Aorta (tissue), 5 donors: ENCODE results near the gene RAP1GAP. TPM values are rescaled to one million over a fixed set of nuclear protein-coding genes. Genes with fewer than 3 reads are reported as not detected.

Source experiments
- ATAC-seq: fragments of 200-7000 bp; cut with Tn5 transposase; one replicate; pipeline ENCODE4 v1.9.1; 2022; ENCODE audit warnings: moderate library complexity; ENCODE audit not compliant: low FRiP score
- DNase-seq, 2 donors: peaks; one replicate each; pipeline ENCODE4 v3.0.0-alpha.2; 2020
- H3K27ac ChIP-seq, 2 donors: one replicate each; pipeline ENCODE4 v1.5.1; 2013; ENCODE audit warnings: low read length in 2 of 2, mild to moderate bottlenecking in 2 of 2, moderate library complexity in 2 of 2, control low read depth in 1 of 2, inconsistent platforms in 1 of 2, low read depth in 1 of 2
- H3K27me3 ChIP-seq, 2 donors: one replicate each; pipeline ENCODE4 v1.6.1; 2013; ENCODE audit warnings: control low read depth in 1 of 2, low read length in 1 of 2, mild to moderate bottlenecking in 1 of 2, moderate library complexity in 1 of 2; ENCODE audit not compliant: insufficient read depth in 2 of 2, control insufficient read depth in 1 of 2
- H3K36me3 ChIP-seq, 2 donors: one replicate each; pipeline ENCODE4 v1.6.1; 2013; ENCODE audit warnings: control low read depth in 1 of 2, low read length in 1 of 2, mild to moderate bottlenecking in 1 of 2; ENCODE audit not compliant: insufficient read depth in 2 of 2, control insufficient read depth in 1 of 2
- H3K4me1 ChIP-seq, 2 donors: one replicate each; pipeline ENCODE4 v1.6.1; 2013; ENCODE audit warnings: low read length in 2 of 2, control low read depth in 1 of 2, mild to moderate bottlenecking in 1 of 2, moderate library complexity in 1 of 2; ENCODE audit not compliant: insufficient read depth in 2 of 2, control insufficient read depth in 1 of 2
- H3K4me3 ChIP-seq, 2 donors: one replicate each; pipeline ENCODE4 v1.5.1; 2013; ENCODE audit warnings: low read length in 2 of 2, control low read depth in 1 of 2, mild to moderate bottlenecking in 1 of 2
- H3K9me3 ChIP-seq: one replicate; pipeline ENCODE4 v1.6.1; 2013; ENCODE audit warnings: mild to moderate bottlenecking, low read length; ENCODE audit not compliant: control insufficient read depth
- WGBS, 2 donors: extraction: QIAGEN DNeasy Blood & Tissue Kit; methylation state at CpG; one replicate each; pipeline ENCODE4 v1.1.7; 2013; 5-methylcytosine and 5-hydroxymethylcytosine counted together
- intact Hi-C, 2 donors: fragments of 100-400 bp; cut with DNase I; formaldehyde crosslinking; loops; one replicate each; pipeline versions ENCODE4 v1.14.2 to v1.15.0; 2022
- polyA plus RNA-seq, 2 donors: library from polyadenylated mRNA; stranded (reverse); fragments of 200-250 nt; gene quantifications; one replicate each; pipeline ENCODE4 v1.2.3, GENCODE V29; 2013
- total RNA-seq, 2 donors: library from RNA; stranded (reverse); fragmentation: NEBNext Ultra II Directional; extraction: Animal tissue kit (Norgen Biotek cat#: 25700); gene quantifications; one replicate each; pipeline ENCODE4 v1.2.1, GENCODE V29; 2021
- donor health status: healthy with polysubstance abuse.
- donor health status: Bipolar disorder and iron deficiency.
- donor health status: DM: no; HTN: no; CAD: no.
- donor health status: DM: no; HTN: no; CAD: no.
- donor health status: DM: yes; HTN: yes; CAD: no.

Gene RAP1GAP
- total and polyA plus RNA-seq, 4 donors: 0.33 to 4.9 (median 0.71) TPM

- 32 to 38% methylated on average over 37 of the region's 37 CpGs for WGBS, 2 donors
- ATAC-seq (peak; percentile 81), DNase-seq (peak; percentile 89 to 90)
- Histone ChIP-seq H3K36me3 (no peaks in the 10 kb centered on the region), H3K4me3 (no peak overlapping the region), H3K27me3 (no peaks in the 10 kb centered on the region), H3K4me1 (no peaks in the 10 kb centered on the region), H3K27ac (no peak overlapping the region), H3K9me3 (no peaks in the 10 kb centered on the region)
- intact Hi-C loops: no loop called here
Measured at GRCh38 chr1:21607549-21608529, 61.3 kb downstream of the RAP1GAP start.

GRCh38 chr1:21605964-21606705, 63.0 kb downstream of the RAP1GAP start:
- no peaks in the 10 kb centered on the region for H3K4me1 ChIP-seq
- DNase-seq (no peak), ATAC-seq (no peak)
- no peaks in the 10 kb centered on the region for H3K36me3 ChIP-seq
- intact Hi-C loops: no loop called here
- H3K9me3 ChIP-seq: no peaks in the 10 kb centered on the region
- H3K27me3 ChIP-seq: no peaks in the 10 kb centered on the region
- H3K27ac ChIP-seq: no peak overlapping the region
- 82 to 93% methylated on average over 12 to 15 of the region's 15 CpGs for WGBS, 2 donors
- no peak overlapping the region for H3K4me3 ChIP-seq

- ATAC-seq: no peak
- WGBS, 2 donors: 84 to 88% methylated on average over 7 of the region's 7 CpGs
- Histone ChIP-seq H3K27me3 (no peaks in the 10 kb centered on the region), H3K27ac (no peak overlapping the region), H3K4me3 (no peak overlapping the region), H3K4me1 (no peaks in the 10 kb centered on the region), H3K9me3 (no peaks in the 10 kb centered on the region), H3K36me3 (no peaks in the 10 kb centered on the region)
- intact Hi-C loops: no loop called here
- DNase-seq: no peak
Measured at GRCh38 chr1:21605012-21605715, 64.0 kb downstream of the RAP1GAP start.

GRCh38 chr1:21604208-21604957, 64.8 kb downstream of the RAP1GAP start:
- H3K4me3 ChIP-seq: no peak overlapping the region
- no peak overlapping the region for H3K27ac ChIP-seq
- no peaks in the 10 kb centered on the region for H3K9me3 ChIP-seq
- WGBS, 2 donors: 90 to 92% methylated on average over 12 of the region's 12 CpGs
- intact Hi-C loops: no loop called here
- DNase-seq (no peak), ATAC-seq (no peak)
- H3K27me3 ChIP-seq: no peaks in the 10 kb centered on the region
- H3K36me3 ChIP-seq: no peaks in the 10 kb centered on the region
- H3K4me1 ChIP-seq: no peaks in the 10 kb centered on the region

GRCh38 chr1:21603177-21604138, 65.7 kb downstream of the RAP1GAP start:
- 87 to 91% methylated on average over 39 of the region's 39 CpGs for WGBS, 2 donors
- H3K36me3 ChIP-seq: no peaks in the 10 kb centered on the region

GRCh38 chr1:21601278-21602048, 67.7 kb downstream of the RAP1GAP start:
- Histone ChIP-seq H3K4me3 (no peak overlapping the region), H3K9me3 (no peaks in the 10 kb centered on the region), H3K27me3 (no peaks in the 10 kb centered on the region), H3K4me1 (no peaks in the 10 kb centered on the region), H3K27ac (no peak overlapping the region), H3K36me3 (no peaks in the 10 kb centered on the region)
- DNase-seq (no peak), ATAC-seq (no peak)
- WGBS, 2 donors: 90 to 92% methylated on average over 30 of the region's 30 CpGs
- intact Hi-C loops: no loop called here

More at GRCh38 chr1:21603177-21604138, 65.7 kb downstream of the RAP1GAP start:
- intact Hi-C loops: no loop called here
- Histone ChIP-seq H3K9me3 (no peaks in the 10 kb centered on the region), H3K27ac (no peak overlapping the region), H3K27me3 (no peaks in the 10 kb centered on the region), H3K4me3 (no peak overlapping the region), H3K4me1 (no peaks in the 10 kb centered on the region)
- DNase-seq (no peak), ATAC-seq (no peak)

- no peak for ATAC-seq
- Histone ChIP-seq H3K9me3 (no peaks in the 10 kb centered on the region), H3K4me1 (no peaks in the 10 kb centered on the region), H3K4me3 (no peak overlapping the region), H3K36me3 (no peaks in the 10 kb centered on the region), H3K27ac (no peak overlapping the region), H3K27me3 (no peaks in the 10 kb centered on the region)
- DNase-seq: no peak
- intact Hi-C loops: no loop called here
- WGBS, 2 donors: 86 to 90% methylated on average over 15 of the region's 15 CpGs
Measured at GRCh38 chr1:21599402-21599801, 69.8 kb downstream of the RAP1GAP start.
